ENCODE measurements around the gene EGR1.

DNA sequence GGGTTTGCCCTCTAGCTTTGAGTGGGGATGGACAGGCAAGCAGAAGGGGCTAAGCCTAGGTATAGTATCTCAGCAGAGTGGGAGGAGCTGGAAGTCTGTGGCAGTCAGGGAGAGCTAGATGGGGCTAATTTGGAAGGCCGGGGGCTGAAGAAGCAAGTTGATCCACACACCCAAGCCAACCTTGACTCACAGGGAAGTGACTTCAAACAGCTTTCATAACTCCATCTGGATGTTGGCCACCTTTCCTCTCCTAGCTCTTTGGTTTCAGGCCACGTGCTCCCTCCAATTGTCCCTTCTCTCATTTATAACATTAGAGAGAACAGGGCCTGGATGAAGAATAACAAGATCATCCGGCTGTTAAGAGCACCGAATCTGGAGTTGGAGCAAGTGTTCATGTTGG lies 36.8 kb downstream of the EGR1 start:
- TF ChIP-seq, protein P1, sequence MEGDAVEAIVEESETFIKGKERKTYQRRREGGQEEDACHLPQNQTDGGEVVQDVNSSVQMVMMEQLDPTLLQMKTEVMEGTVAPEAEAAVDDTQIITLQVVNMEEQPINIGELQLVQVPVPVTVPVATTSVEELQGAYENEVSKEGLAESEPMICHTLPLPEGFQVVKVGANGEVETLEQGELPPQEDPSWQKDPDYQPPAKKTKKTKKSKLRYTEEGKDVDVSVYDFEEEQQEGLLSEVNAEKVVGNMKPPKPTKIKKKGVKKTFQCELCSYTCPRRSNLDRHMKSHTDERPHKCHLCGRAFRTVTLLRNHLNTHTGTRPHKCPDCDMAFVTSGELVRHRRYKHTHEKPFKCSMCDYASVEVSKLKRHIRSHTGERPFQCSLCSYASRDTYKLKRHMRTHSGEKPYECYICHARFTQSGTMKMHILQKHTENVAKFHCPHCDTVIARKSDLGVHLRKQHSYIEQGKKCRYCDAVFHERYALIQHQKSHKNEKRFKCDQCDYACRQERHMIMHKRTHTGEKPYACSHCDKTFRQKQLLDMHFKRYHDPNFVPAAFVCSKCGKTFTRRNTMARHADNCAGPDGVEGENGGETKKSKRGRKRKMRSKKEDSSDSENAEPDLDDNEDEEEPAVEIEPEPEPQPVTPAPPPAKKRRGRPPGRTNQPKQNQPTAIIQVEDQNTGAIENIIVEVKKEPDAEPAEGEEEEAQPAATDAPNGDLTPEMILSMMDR (conservative IDR thresholded peaks at IDR 0.05): no peak
- TF ChIP-seq ZFX (IDR thresholded peaks at IDR 0.05): no peak
